GM13976 (cell line): ENCODE results near the gene IDS.
A peak's percentile ranks its signal among the peaks of the same experiment; 100 is the strongest.
"Not testable (repeated sequence)": the region's sequence is repeated elsewhere in the genome, so short reads cannot be mapped to it uniquely, and the experiment has no call there.

Source experiments
- DNase-seq: peaks from one replicate; pipeline ENCODE4 v3.0.0; 2012; ENCODE audit warnings: low spot score
- CTCF ChIP-seq: IDR thresholded peaks from 2 replicates; pipeline ENCODE4 v1.5.1; 2012; ENCODE audit warnings: borderline replicate concordance, mild to moderate bottlenecking; ENCODE audit not compliant: insufficient read depth; ENCODE audit errors: extremely low read depth, missing control alignments, control extremely low read depth
- in situ Hi-C: fragments of 300-500 bp; cut with MboI; formaldehyde crosslinking; loops from one replicate; pipeline ENCODE4 v1.12.0; 2022; ENCODE audit warnings: low sequenced_read_pairs, mixed read lengths, inconsistent platforms; ENCODE audit not compliant: unreplicated experiment

Gene IDS

GRCh38 chrX:149510386-149510785 lies 5.3 kb upstream of the IDS start:
- in situ Hi-C loops = loop anchor here (25.0 kb wide), 1 partner anchor 127 kb away; the partner anchor contains the start of gene TMEM185A
- TF ChIP-seq CTCF = no peak
- no peak for DNase-seq

- in situ Hi-C loops = loop anchor here (25.0 kb wide), 1 partner anchor 129 kb away; the partner anchor contains the start of gene TMEM185A
- TF ChIP-seq CTCF = no peak
- DNase-seq = no peak
Observed at GRCh38 chrX:149508467-149508866, 3.4 kb upstream of the IDS start.

GRCh38 chrX:149506349-149506748 lies 1.2 kb upstream of the IDS start:
- in situ Hi-C loops = loop anchor here (25.0 kb wide), 1 partner anchor 131 kb away; the partner anchor contains the start of gene TMEM185A
- no peak for TF ChIP-seq CTCF
- DNase-seq = no peak

- no peak for DNase-seq
- no peak for TF ChIP-seq CTCF
- in situ Hi-C loops = loop anchor here (25.0 kb wide), 1 partner anchor 132 kb away; the partner anchor contains the start of gene TMEM185A
Observed at GRCh38 chrX:149505671-149506070, 565 bp upstream of the IDS start.

GRCh38 chrX:149504226-149504914 lies 736 bp downstream of the IDS start:
- in situ Hi-C loops = loop anchor here (25.0 kb wide), 1 partner anchor 133 kb away; the partner anchor contains the start of gene TMEM185A
- TF ChIP-seq CTCF = peak; percentile 61
- DNase-seq = peak; percentile 59

- DNase-seq = peak; percentile 25
- in situ Hi-C loops = loop anchor here (25.0 kb wide), 1 partner anchor 134 kb away; the partner anchor contains the start of gene TMEM185A
Observed at GRCh38 chrX:149503446-149503845, 1.7 kb downstream of the IDS start.

- DNase-seq = not testable (repeated sequence)
- in situ Hi-C loops = loop anchor here (25.0 kb wide), 1 partner anchor 134 kb away; the partner anchor contains the start of gene TMEM185A
Observed at GRCh38 chrX:149502923-149503322, 2.2 kb downstream of the IDS start.
